Activated CD4-positive, alpha-beta memory T cell treated with anti-CD3 and anti-CD28 coated beads for 36 hours (primary cell): ENCODE data around the gene RNF166. TPM values are rescaled to one million over a fixed set of nuclear protein-coding genes. Genes with fewer than 3 reads are reported as not detected.
A peak's percentile ranks its signal among the peaks of the same experiment; 100 is the strongest.

Source experiments
- CTCF ChIA-PET: fragments of 350-600 bp; sonication (Branson Sonifier 250); formaldehyde crosslinking; loops from one replicate; lab custom pipeline; 2021; ENCODE audit warnings: antibody characterized with exemption, inconsistent platforms; lab: Charles Lee
- POLR2A ChIA-PET: fragments of 350-600 bp; sonication (Branson Sonifier 250); formaldehyde crosslinking; loops from one replicate; lab custom pipeline; 2021; ENCODE audit warnings: antibody characterized with exemption; lab: Charles Lee
- DNase-seq: peaks from one replicate; pipeline ENCODE4 v3.0.0-alpha.2; 2020
- H3K27ac Mint-ChIP-seq: one replicate; pipeline ENCODE4 v1.8.0; 2021; ENCODE audit warnings: mixed read lengths
- H3K27me3 Mint-ChIP-seq: one replicate; pipeline ENCODE4 v1.8.0; 2021; ENCODE audit warnings: mixed read lengths
- H3K36me3 Mint-ChIP-seq: one replicate; pipeline ENCODE4 v1.8.0; 2021; ENCODE audit warnings: mixed read lengths
- H3K4me1 Mint-ChIP-seq: one replicate; pipeline ENCODE4 v1.8.0; 2021; ENCODE audit warnings: low read depth, mixed read lengths
- H3K4me3 Mint-ChIP-seq: one replicate; pipeline ENCODE4 v1.8.0; 2021; ENCODE audit warnings: mild to moderate bottlenecking, mixed read lengths
- H3K9me3 Mint-ChIP-seq: one replicate; pipeline ENCODE4 v1.8.0; 2021; ENCODE audit warnings: mixed read lengths
- intact Hi-C: fragments of 100-400 bp; cut with micrococcal nuclease; formaldehyde crosslinking; loops from one replicate; pipeline ENCODE4 v1.15.1; 2023
- microRNA-seq: library from miRNA; unstranded; fragments of <30 nt; microRNA quantifications from one replicate; pipeline ENCODE4 v1.2.0, GENCODE V29; 2022; ENCODE audit warnings: borderline number of aligned reads, borderline microRNAs expressed, borderline replicate concordance
- total RNA-seq, 2 experiments: library from RNA; stranded (reverse); gene quantifications; one replicate each; pipeline ENCODE4 v1.2.3, GENCODE V29; 2021

RNF166 gene
- total RNA-seq, 2 experiments from 2014 or later: 46.4 to 55.6 TPM

- intact Hi-C loops: loop anchor here (1.0 to 5.0 kb wide), 8 partner anchors 11 to 840 kb away; partner anchors contain the start of genes ANKRD11, MVD and ZC3H18
- no peak for DNase-seq
- H3K9me3 Mint-ChIP-seq: no peaks in the 10 kb centered on the region
- POLR2A ChIA-PET: no interaction called here
- CTCF ChIA-PET: interaction anchor here (0.9 kb wide), 1 partner anchor 29 kb away, joined by 4 read pairs; no protein-coding TSS in a partner anchor
- H3K36me3 Mint-ChIP-seq: peaks cover 19% of the 10 kb centered on the region
- H3K27me3 Mint-ChIP-seq: no peaks in the 10 kb centered on the region
- H3K4me3 Mint-ChIP-seq: no peak overlapping the region
- peaks cover 14% of the 10 kb centered on the region for H3K4me1 Mint-ChIP-seq
- H3K27ac Mint-ChIP-seq: peak overlapping the region; percentile 97
Observed at GRCh38 chr16:88651989-88652761, 54.0 kb downstream of the RNF166 start.

- peak; percentile 95 for DNase-seq
- intact Hi-C loops: loop anchor here (1.0 to 5.0 kb wide), 8 partner anchors 12 to 841 kb away; partner anchors contain the start of genes ANKRD11, MVD and ZC3H18
- ChIA-PET POLR2A (interaction anchor here (1.0 kb wide), 1 partner anchor 49 kb away, joined by 3 read pairs; no protein-coding TSS in a partner anchor), CTCF (interaction anchor here (0.9 kb wide), 1 partner anchor 30 kb away, joined by 4 read pairs; no protein-coding TSS in a partner anchor)
- H3K9me3 Mint-ChIP-seq: no peaks in the 10 kb centered on the region
- peak overlapping the region; percentile 97 for H3K27ac Mint-ChIP-seq
- H3K36me3 Mint-ChIP-seq: peaks cover 17% of the 10 kb centered on the region
- H3K4me1 Mint-ChIP-seq: peaks cover 14% of the 10 kb centered on the region
- no peaks in the 10 kb centered on the region for H3K27me3 Mint-ChIP-seq
- peak overlapping the region; percentile 86 for H3K4me3 Mint-ChIP-seq
Observed at GRCh38 chr16:88651276-88651988, 54.8 kb downstream of the RNF166 start.

GRCh38 chr16:88650749-88651275 is 55.4 kb downstream of the RNF166 start, which contains the start of gene CYBA:
Gene CYBA (minus strand): TSS chr16:88651053. CDS start chr16:88651013, 40 bp downstream.
- intact Hi-C loops: loop anchor here (1.0 to 5.0 kb wide), 8 partner anchors 12 to 841 kb away; partner anchors contain the start of genes ANKRD11, MVD and ZC3H18
- Mint-ChIP-seq H3K27ac (peak within 1 kb of the TSS; percentile 97), H3K36me3 (peaks cover 15% of the 10 kb centered on the region), H3K4me3 (peak within 1 kb of the TSS; percentile 86), H3K27me3 (no peaks in the 10 kb centered on the region), H3K4me1 (peaks cover 14% of the 10 kb centered on the region), H3K9me3 (no peaks in the 10 kb centered on the region)
- ChIA-PET POLR2A (interaction anchor here (1.0 to 1.8 kb wide), 4 partner anchors 18 to 59 kb away, joined by 3 to 6 read pairs (median 4); no protein-coding TSS in a partner anchor), CTCF (no interaction called here)
- peak; percentile 93 for DNase-seq

GRCh38 chr16:88649924-88650748 is 56.1 kb downstream of the RNF166 start:
- ChIA-PET CTCF (no interaction called here), POLR2A (interaction anchor here (0.6 to 1.8 kb wide), 6 partner anchors 13 to 80 kb away, joined by 3 to 7 read pairs (median 4); partner anchors contain the start of gene ZC3H18)
- Mint-ChIP-seq H3K9me3 (no peaks in the 10 kb centered on the region), H3K27ac (peak overlapping the region; percentile 89), H3K27me3 (no peaks in the 10 kb centered on the region), H3K4me1 (peaks cover 14% of the 10 kb centered on the region), H3K4me3 (peak overlapping the region; percentile 86), H3K36me3 (peaks cover 15% of the 10 kb centered on the region)
- intact Hi-C loops: loop anchor here (2.0 to 5.0 kb wide), 3 partner anchors 13 to 842 kb away; partner anchors contain the start of genes ANKRD11 and ZC3H18
- peak; percentile 48 for DNase-seq

- CTCF ChIA-PET: interaction anchor here (0.8 kb wide), 1 partner anchor 54 kb away, joined by 4 read pairs; no protein-coding TSS in a partner anchor
Observed at GRCh38 chr16:88649195-88649923, 56.8 kb downstream of the RNF166 start.

GRCh38 chr16:88647178-88648070 is 58.8 kb downstream of the RNF166 start:
- H3K9me3 Mint-ChIP-seq: no peaks in the 10 kb centered on the region
- H3K27ac Mint-ChIP-seq: no peak overlapping the region
- H3K27me3 Mint-ChIP-seq: no peaks in the 10 kb centered on the region
- peaks cover 12% of the 10 kb centered on the region for H3K36me3 Mint-ChIP-seq
- no peak overlapping the region for H3K4me3 Mint-ChIP-seq
- POLR2A ChIA-PET: interaction anchor here (0.6 kb wide), 1 partner anchor 263 kb away, joined by 3 read pairs; no protein-coding TSS in a partner anchor
- no peak for DNase-seq
- H3K4me1 Mint-ChIP-seq: peaks cover 14% of the 10 kb centered on the region
- intact Hi-C loops: no loop called here
- CTCF ChIA-PET: no interaction called here

More at GRCh38 chr16:88649195-88649923, 56.8 kb downstream of the RNF166 start:
- Mint-ChIP-seq H3K4me1 (peaks cover 14% of the 10 kb centered on the region), H3K36me3 (peaks cover 10% of the 10 kb centered on the region), H3K27me3 (no peaks in the 10 kb centered on the region), H3K27ac (peak overlapping the region; percentile 89), H3K9me3 (no peaks in the 10 kb centered on the region), H3K4me3 (peak overlapping the region; percentile 86)
- POLR2A ChIA-PET: interaction anchor here (0.6 to 1.8 kb wide), 6 partner anchors 12 to 79 kb away, joined by 3 to 7 read pairs (median 4); partner anchors contain the start of gene ZC3H18
- intact Hi-C loops: no loop called here
- DNase-seq: no peak

Small RNA genes lying within 50 kb of the gene (microRNA-seq; reads per million reads assigned to microRNA genes)
- not detected for gene MIR4722

Other genes with a start within 250 kb of the RNF166 start
- 10 to 100 TPM; 72.0 to 72.7 TPM for gene ZC3H18, start 136.0 kb downstream of the RNF166 start, total RNA-seq
- under 1 TPM in 1 of 2 experiments, not detected in 1; 0.22 TPM for gene IL17C, start 67.8 kb downstream of the RNF166 start, total RNA-seq
- 100 to 1,000 TPM; 262 to 265 TPM for gene CYBA, start 55.4 kb downstream of the RNF166 start, total RNA-seq
- gene MVD, start 43.3 kb downstream of the RNF166 start, total RNA-seq: 100 to 1,000 TPM; 111 to 113 TPM
- 1 to 10 TPM; 5.5 to 5.8 TPM for gene SNAI3, start 19.9 kb downstream of the RNF166 start, total RNA-seq
- 10 to 100 TPM; 38.0 to 41.6 TPM for gene CTU2, start 95 bp upstream of the RNF166 start, total RNA-seq
- 100 to 1,000 TPM; 221 to 234 TPM for gene PIEZO1, start 78.8 kb upstream of the RNF166 start, total RNA-seq
- 100 to 1,000 TPM; 169 to 183 TPM for gene CDT1, start 97.4 kb upstream of the RNF166 start, total RNA-seq
- 100 to 1,000 TPM; 270 to 272 TPM for gene APRT, start 105.5 kb upstream of the RNF166 start, total RNA-seq
- 10 to 100 TPM; 22.0 to 24.1 TPM for gene GALNS, start 150.5 kb upstream of the RNF166 start, total RNA-seq
- 10 to 100 TPM; 63.6 to 71.5 TPM for gene TRAPPC2L, start 150.7 kb upstream of the RNF166 start, total RNA-seq
- not detected for gene PABPN1L, start 160.3 kb upstream of the RNF166 start, total RNA-seq